ENCODE data around the gene FLG.
"Not testable (repeated sequence)": the region's sequence is repeated elsewhere in the genome, so short reads cannot be mapped to it uniquely, and the experiment has no call there.

The FLG gene

GRCh38 chr1:152325111-152325510, at the start of gene FLG:
FLG (minus strand) TSS chr1:152325239; CDS start chr1:152315456, 9,783 bp downstream.
- DNase-seq: no peak

DNA sequence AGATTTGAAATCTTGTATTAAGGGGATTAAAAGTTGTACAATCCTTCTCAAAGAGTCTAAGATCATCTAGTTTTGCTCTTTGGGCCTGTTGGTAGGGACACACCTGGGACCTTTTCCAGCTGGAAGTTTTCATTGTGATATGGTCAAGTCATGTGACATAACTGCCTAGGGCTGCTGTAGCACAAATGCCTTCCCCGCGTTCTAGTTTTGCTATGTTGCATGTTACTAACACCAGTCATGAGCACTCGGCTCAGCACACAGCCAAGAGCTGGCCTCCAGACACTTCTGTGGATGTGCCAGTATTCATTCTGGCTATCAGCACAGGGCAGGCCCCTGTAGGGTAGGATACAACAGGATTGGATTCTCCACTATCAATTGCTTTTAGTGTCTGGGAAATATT, 49.4 kb upstream of the FLG start:
- DNase-seq: no peak

- DNase-seq: no peak
Measured at GRCh38 chr1:152372672-152373071, 47.6 kb upstream of the FLG start.

- no peak for DNase-seq
Measured at GRCh38 chr1:152367436-152367835, 42.4 kb upstream of the FLG start.

DNA sequence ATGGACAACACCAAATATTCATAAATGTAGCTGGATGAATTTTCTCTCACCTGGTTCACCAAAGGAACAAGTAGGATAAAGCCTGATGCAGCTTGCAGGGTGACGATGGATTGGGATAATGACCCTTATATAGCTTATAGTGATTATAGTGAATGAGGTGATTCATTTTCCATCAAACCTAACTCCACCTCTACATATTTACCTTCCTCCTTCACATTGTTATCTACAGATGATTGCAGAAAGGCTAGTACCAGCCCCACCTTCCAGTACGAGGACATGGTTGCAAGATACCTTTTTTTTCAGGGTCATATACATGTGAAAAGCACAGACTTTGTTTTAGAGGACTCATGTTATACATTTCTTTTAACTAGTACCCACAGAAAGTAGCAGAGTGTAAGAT, 34.9 kb upstream of the FLG start, which contains the start of gene FLG2:
Gene FLG2, minus strand, starts transcription at position 101 of the 400 bp plus-strand sequence. CDS start 1,122 bp downstream, outside the sequence.
- DNase-seq: no peak

DNA sequence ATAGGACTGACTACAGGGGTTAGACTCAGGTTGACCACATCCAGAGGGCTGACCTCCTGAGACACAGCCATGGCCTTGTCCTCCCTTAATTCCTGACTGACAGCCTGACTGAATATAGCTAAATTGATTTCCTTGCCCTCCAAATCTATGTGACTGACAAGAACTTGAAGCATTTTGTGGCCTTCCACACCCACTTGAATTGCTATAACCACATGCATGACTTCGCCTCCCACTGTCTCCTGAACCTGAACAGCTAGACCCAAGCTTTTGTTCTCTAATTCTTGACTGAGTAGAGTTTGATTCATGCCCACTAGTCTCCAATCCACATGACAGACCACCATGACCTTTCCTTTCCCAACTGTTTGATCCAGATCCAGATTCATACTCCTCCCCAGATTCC, 31.7 kb upstream of the FLG start:
- no peak for DNase-seq

DNA sequence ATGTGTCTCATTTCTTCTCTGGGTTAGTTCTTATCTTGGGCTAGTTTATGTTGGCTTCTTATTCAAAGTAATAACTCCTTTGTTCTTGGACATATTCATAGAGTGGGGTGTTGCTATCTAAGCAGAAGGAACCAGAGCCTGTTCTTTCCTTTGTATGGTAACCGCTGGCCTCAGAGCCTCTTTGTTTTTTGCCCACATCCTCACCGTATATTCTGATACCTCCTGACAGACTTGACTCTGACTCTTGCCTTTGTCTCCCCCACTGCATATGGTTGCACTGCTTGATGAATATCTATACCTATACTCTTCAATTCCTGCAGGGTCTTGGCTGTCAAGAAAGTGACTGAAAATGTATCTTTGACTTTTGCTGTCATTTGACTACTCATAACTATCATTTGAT, 24.6 kb upstream of the FLG start:
- DNase-seq: no peak

DNA sequence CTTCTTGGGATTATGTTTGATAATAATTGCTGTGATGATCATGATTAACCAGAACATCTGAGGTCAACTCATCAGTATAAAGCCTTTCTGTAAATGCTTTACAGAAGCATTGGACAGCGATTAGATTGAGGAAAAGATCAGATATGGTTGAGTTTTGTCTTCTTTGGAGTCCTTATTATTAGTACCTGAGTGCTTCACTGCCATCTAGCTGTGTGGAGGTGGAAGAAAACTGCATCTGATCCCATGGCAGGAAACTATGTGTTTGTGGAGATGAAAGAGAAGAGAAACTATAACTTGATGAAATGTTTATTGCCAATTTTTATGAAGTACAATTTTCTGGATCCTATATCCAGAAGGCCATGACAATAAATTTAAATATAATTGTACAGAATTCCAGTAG, 23.4 kb upstream of the FLG start:
- DNase-seq: no peak

DNA sequence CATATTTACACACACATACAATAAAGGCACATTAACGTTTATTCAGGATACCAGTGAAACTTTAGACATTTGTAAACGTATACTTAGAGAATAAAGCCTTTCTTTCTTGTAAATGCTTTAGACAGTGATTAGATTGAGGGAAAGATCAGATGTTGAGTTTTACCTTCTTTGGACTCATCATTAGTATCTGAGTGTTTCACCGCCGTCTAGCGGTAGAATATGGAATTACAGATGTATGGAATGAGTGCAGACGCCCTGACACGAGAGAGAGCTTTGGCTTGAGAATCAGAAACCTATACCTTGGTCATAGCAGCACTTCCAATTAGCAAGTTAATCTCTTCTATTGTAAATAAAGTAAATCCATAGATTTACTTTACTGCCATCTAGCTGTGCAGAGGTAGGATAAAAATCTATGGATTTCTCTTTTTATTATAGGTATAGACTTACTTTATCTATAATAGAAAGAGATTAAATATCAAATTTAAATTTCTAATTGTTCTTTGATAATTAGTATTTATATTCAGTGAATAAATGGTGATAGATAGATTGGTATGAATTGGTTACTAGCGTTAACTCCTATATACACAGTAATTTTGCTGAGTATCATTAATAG, 22.2 kb upstream of the FLG start:
- DNase-seq: no peak

DNA sequence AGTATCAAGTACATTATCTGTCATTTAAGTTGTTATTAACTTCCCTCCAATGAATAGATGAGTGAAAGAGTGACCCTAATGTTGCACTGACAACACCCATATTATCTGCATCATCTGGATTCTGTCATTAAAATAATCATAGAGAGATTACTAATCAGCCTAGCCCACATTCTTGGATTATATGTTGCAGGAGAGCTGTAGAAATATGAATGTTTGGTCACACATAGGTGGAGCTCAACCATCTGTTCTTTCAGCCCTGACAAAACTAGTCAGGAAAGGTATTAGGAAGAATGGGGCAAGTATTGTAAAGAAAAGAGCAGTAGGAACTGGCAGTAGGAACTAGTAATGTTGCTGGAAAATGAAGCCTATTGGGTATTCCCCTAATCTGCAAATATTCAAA, 19.4 kb upstream of the FLG start:
- no peak for DNase-seq

DNA sequence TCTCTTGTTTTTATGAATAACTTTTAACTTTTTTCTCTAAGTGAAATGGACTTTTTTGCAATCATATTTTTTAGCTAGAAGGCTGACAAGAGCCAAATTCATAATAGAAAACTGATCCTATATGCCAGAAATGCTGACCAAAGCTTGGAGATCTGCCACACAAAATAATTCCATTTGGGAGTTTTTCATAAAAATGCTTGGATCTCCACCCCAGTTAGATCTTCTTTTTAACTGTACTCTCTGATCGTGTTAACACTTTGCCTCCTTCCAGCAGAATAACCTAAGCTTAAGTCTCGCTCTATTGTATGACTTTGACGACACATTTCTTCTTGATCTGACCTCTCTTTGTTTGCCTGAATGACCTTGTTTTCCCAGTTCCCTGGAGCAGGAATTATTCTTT, 18.0 kb upstream of the FLG start:
- DNase-seq: no peak

DNA sequence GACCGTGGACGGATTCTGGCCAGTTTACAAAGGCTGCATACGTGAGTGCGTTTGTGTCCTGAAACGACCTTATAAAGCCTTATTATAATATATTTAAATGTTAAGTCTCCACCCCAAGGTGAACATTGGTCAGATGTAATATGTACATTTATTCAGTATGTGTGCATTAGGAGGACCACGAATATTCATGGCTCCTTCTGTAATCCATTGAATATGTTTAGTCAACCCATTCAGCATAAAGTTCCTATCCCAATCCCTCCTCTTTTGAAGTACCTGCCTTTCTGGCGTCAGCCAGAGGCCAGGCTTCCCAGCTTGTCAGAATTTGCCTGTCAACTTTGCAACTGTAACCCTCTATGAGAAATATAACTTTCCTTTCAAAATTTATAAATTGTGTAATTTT, 10.4 kb upstream of the FLG start:
- DNase-seq: no peak

- DNase-seq: no peak
Measured at GRCh38 chr1:152328801-152329391, 3.9 kb upstream of the FLG start.

DNA sequence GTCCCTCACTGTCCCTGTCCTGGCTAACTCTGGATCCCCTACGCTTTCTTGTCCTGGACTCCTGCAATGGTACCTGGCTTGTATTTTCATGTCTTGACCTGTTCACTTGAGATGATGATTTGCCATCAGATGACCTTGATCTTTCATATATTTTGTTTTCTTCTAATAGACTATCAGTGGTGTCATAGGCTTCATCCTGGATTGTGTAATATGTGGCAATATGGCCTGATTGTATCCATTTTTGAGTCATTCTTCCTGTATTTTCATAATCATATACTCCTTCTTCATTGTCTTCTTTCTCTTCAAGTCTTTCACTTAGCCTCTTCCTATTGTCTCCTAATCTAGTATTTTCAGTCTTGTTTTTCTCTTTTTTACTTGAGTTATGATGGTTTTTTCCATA, 11.1 kb downstream of the FLG start:
- DNase-seq: no peak

DNA sequence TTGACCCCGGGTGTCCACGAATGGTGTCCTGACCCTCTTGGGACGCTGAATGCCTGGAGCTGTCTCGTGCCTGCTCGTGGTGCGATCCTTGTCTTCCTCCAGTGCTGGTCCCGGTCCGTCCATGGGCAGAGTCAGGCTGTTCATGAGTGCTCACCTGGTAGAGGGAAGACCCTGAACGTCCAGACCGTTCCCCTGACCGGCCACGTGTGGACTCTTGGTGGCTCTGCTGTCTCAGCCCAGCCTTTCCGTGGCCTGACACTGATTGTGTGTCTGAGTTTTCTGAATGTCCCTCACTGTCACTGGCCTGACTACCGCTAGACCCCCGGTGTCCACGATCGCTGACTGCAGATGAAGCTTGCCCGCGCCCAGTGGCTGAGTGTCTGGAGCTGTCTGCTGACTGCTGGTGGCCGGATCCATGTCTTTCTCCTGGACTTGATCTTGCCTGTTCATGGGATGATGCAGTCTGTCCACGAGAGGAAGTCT, 11.7 kb downstream of the FLG start:
- DNase-seq: no peak

DNA sequence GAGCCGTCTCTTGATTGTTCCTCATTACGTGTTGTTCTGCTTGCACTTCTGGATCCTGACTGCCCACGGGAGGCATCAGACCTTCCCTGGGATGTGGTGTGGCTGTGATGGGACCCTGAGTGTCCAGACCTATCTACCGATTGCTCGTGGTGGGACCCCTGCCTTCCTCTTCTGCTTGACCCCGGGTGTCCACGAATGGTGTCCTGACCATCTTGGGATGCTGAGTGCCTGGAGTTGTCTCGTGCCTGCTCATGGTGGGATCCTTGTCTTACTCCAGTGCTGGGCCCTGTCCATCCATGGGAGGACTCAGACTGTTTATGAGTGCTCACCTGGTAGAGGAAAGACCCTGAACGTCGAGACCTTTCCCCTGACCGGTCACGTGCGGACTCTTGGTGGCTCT, 12.9 kb downstream of the FLG start:
- not testable (repeated sequence) for DNase-seq

DNA sequence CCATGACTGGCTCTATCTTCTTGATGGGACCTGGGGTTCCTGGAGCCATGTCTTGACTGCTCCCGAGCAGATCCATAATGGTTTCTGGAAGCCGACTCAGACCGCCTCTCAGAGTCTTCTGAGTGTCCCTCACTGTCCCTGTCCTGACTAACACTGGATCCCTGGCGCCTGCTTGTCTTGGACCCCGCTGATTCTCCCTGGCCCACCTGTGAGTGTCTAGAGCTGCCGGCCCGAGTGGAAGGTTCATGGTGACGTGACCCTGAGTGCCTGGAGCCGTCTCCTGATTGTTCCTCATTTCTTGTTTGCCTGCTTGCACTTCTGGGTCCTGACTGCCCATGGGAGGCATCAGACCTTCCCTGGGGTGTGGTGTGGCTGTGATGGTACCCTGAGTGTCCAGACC, 15.1 kb downstream of the FLG start:
- DNase-seq: no peak

DNA sequence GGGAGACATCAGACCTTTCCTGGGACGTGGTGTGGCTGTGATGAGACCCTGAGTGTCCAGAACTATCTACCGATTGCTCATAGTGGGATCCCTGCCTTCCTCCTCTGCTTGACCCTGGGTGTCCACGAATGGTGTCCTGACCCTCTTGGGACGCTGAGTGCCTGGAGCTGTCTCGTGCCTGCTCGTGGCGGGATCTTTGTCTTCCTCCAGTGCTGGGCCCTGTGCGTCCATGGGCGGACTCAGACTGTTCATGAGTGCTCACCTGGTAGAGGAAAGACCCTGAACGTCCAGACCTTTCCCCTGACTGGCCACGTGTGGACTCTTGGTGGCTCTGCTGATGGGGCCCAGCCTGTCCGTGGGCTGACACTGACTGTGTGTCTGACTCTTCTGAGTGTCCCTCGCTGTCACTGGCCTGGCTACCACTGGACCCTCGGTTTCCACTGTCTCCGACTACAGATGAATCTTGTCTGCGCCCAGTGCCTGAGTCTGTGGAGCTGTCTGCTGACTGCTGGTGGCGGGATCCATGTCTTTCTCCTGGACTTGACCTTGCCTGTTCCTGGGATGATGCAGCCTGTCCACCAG, 15.6 kb downstream of the FLG start:
- not testable (repeated sequence) for DNase-seq

GRCh38 chr1:152308758-152309157, 16.3 kb downstream of the FLG start:
- not testable (repeated sequence) for DNase-seq

GRCh38 chr1:152307970-152308369, 17.1 kb downstream of the FLG start:
- DNase-seq: not testable (repeated sequence)

DNA sequence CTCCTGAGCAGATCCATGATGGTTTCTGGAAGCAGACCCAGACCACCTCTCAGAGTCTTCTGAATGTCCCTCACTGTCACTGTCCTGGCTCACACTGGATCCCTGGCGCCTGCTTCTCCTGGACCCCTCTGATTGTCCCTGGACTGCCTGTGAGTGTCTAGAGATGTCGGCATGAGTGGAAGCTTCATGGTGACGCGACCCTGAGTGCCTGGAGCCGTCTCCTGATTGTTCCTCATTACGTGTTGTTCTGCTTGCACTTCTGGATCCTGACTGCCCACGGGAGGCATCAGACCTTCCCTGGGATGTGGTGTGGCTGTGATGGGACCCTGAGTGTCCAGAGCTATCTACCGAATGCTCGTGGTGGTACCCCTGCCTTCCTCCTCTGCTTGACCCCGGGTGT, 18.9 kb downstream of the FLG start:
- not testable (repeated sequence) for DNase-seq

GRCh38 chr1:152304773-152305172, 20.3 kb downstream of the FLG start:
- not testable (repeated sequence) for DNase-seq

- not testable (repeated sequence) for DNase-seq
Measured at GRCh38 chr1:152303139-152303872, 21.7 kb downstream of the FLG start.

- DNase-seq: not testable (repeated sequence)
Measured at GRCh38 chr1:152256394-152256793, 68.6 kb downstream of the FLG start.

Data from NCI-H1092 (cell line).